Measurements from ENCODE around the gene TNFSF15. TPM values are rescaled to one million over a fixed set of nuclear protein-coding genes. Genes with fewer than 3 reads are reported as not detected.

TNFSF15 gene
- total RNA-seq, 1 experiment from 2014 or later: not detected

GRCh38 chr9:114829574-114830440 lies 24.0 kb upstream of the TNFSF15 start:
- Histone ChIP-seq H4K20me1 (ENCODE audit: insufficient read depth) (no peaks in the 10 kb centered on the region), H3K79me2 (ENCODE audit: insufficient read depth, low read length) (no peaks in the 10 kb centered on the region), H3K36me3 (ENCODE audit: control insufficient read depth in 1 of 2, insufficient read depth in 2 of 2, low read length in 2 of 2) (no peaks in the 10 kb centered on the region), H3K9me3 (ENCODE audit: control insufficient read depth in 1 of 2, insufficient read depth in 1 of 2, low read depth in 1 of 2, low read length in 2 of 2) (no peaks in the 10 kb centered on the region), H3K4me3 (replicated peaks in 1 of 2; ENCODE audit: low read depth in 1 of 2, low read length in 2 of 2) (no peak overlapping the region), H3K4me2 (ENCODE audit: low read length) (no peak overlapping the region), H3K9ac (ENCODE audit: low read length) (no peak overlapping the region), H2AFZ (ENCODE audit: low read depth, low read length, poor library complexity, severe bottlenecking) (no peak overlapping the region), H3K4me1 (ENCODE audit: control insufficient read depth in 1 of 2, insufficient read depth in 2 of 2, low read length in 2 of 2) (no peaks in the 10 kb centered on the region), H3K27ac (ENCODE audit: low read depth, low read length) (no peak overlapping the region), H3K9me2 (ENCODE audit: insufficient read depth) (no peaks in the 10 kb centered on the region), H3K27me3 (ENCODE audit: insufficient read depth, low read length) (peaks cover 14% of the 10 kb centered on the region; the same call in 1 of the 2 replicates)
- TF ChIP-seq POLR2A (IDR thresholded peaks at IDR 0.05; ENCODE audit: borderline replicate concordance, extremely low read depth, insufficient read depth, insufficient read length) (no peak), EZH2 (IDR thresholded peaks at IDR 0.05) (no peak), SP1 (IDR thresholded peaks at IDR 0.05; ENCODE audit: low read depth) (no peak), EGR1 (IDR thresholded peaks at IDR 0.05; ENCODE audit: low read depth) (no peak), ZFX (IDR thresholded peaks at IDR 0.05) (no peak), ATF3 (IDR thresholded peaks at IDR 0.05) (no peak), ELF1 (IDR thresholded peaks at IDR 0.05; ENCODE audit: borderline replicate concordance, low read depth) (no peak), MAX (IDR thresholded peaks at IDR 0.05) (no peak), ZNF274 (IDR thresholded peaks at IDR 0.05; ENCODE audit: low read depth, low read length) (no peak), YY1 (IDR thresholded peaks at IDR 0.05; ENCODE audit: extremely low read depth, insufficient replicate concordance, low read depth, low read length) (no peak), SRF (IDR thresholded peaks at IDR 0.05; ENCODE audit: low read depth) (no peak), REST (IDR thresholded peaks at IDR 0.05; ENCODE audit: low read depth) (no peak)
- DNase-seq (ENCODE audit: low read depth, low spot score) (no peak), ATAC-seq (no peak)
- intact Hi-C loops (cut with micrococcal nuclease): no loop called here
- RAD21 ChIA-PET (ENCODE audit: low non-redundant PET in 1 of 2, low total read pairs in 2 of 2, uncharacterized antibody in 2 of 2, unreplicated experiment in 2 of 2): no interaction called here
- CTCF ChIA-PET: no interaction called here
- POLR2A ChIA-PET: no interaction called here
- no TSS peak for BruUV-seq (replicated peaks)
